ENCODE measurements around the gene WBP1L.

DNA sequence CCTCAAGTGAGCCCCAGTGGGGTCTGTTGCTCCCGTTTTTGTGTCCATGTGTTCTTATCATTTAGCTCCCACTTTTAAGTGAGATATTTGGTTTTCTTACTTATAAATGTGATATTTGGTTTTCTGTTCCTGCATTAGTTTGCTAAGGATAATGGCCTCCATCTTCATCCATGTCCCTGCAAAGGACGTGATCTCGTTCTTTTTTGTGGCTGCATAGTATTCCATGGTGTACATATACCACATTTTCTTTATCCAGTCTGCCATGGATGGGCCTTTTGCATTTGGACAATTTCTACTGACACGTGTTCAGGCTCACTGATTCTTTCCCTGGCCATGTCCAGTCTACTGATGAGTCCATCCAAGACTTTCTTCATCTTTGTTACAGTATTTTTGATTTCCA lies 19.8 kb upstream of the WBP1L start:
- TF ChIP-seq EZH2 (IDR thresholded peaks at IDR 0.05; ENCODE audit: low read length, unreplicated experiment) = no peak
- TF ChIP-seq, protein P1, sequence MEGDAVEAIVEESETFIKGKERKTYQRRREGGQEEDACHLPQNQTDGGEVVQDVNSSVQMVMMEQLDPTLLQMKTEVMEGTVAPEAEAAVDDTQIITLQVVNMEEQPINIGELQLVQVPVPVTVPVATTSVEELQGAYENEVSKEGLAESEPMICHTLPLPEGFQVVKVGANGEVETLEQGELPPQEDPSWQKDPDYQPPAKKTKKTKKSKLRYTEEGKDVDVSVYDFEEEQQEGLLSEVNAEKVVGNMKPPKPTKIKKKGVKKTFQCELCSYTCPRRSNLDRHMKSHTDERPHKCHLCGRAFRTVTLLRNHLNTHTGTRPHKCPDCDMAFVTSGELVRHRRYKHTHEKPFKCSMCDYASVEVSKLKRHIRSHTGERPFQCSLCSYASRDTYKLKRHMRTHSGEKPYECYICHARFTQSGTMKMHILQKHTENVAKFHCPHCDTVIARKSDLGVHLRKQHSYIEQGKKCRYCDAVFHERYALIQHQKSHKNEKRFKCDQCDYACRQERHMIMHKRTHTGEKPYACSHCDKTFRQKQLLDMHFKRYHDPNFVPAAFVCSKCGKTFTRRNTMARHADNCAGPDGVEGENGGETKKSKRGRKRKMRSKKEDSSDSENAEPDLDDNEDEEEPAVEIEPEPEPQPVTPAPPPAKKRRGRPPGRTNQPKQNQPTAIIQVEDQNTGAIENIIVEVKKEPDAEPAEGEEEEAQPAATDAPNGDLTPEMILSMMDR (conservative IDR thresholded peaks at IDR 0.05; ENCODE audit: low read depth, low read length) = no peak

Data from PC-3 (cell line).